Stimulated activated CD8-positive, alpha-beta memory T cell treated with anti-CD3 and anti-CD28 coated beads, Interleukin-12 subunit alpha, Interleukin-12 subunit beta, amount 100 ng/mL, for 4 hours (primary cell): Measurements from ENCODE around the gene SLFN14.
"Not testable (repeated sequence)": the region's sequence is repeated elsewhere in the genome, so short reads cannot be mapped to it uniquely, and the experiment has no call there.

Experiments
- DNase-seq: peaks from one replicate; pipeline ENCODE4 v3.0.0-alpha.2; 2020; ENCODE audit warnings: low read depth

Gene SLFN14

DNA sequence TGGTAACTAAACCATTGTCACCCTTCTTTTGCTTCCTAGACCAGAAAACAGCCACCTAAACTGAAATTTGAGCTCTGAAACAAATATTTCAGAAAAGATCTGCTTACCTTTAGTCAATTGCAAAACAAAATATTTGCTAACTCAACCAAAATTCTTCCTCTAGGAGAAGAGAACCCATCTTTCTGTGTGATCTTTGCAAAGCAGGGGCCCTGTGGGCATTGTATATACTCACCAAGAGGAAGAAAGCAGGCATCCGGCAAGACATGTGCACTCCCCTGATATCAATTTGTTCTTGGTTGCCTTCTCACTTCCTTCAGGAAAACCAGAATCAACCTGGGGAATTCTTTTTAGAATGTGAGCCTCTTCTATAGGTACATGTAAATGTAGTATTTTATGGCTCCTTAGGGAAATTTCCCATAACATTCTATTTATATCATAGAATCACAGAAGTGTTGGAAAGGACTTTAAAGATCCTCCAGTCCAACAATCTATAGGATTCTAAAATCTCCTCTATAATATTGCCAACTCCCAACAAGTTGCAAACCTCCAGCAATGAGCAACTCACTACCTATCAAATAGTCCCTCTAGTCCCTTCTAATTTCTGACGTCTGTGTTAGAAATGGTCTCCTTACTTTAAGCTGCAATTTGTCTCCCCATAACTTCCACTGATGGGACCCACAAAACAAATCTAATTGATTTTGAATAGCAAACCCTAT, 966 bp downstream of the SLFN14 start:
- no peak for DNase-seq

DNA sequence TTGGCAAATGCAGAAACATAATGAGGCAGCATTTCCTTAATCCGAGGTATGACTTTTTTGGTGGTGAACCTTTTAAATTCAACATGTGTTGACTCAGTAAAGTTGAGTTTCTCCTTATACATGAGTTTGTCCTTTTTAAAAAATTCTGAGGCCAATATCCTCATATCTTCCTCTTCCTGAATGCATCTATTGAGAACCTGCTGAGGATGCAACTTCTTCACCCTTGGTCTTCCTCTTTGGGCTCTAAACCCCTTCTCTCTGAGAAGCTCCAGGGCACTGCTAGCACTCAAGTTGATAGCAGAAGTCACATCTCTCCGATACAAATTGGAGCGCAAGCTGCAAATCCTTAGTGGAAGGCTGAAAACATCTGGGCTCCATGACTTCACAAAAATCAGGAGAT, 3.3 kb downstream of the SLFN14 start:
- DNase-seq: no peak

DNA sequence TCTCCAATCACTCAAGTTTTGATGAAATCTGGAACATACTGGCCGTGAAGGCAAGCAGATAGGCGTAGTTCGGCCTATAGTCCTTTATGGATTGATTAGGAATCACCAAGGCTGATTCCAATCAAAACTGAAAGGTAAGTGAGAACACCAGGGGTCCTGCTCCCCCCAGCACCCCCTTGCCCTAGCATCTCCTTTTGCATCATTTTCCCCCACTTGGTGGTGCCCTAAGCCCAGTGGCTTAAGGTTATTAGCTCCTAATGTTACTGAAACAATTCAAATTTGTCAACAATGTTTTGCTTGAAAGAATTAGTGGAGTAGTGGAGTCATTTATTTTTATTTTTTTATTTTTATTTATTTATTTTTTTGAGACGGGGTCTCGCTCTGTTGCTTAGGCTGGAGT, 4.9 kb downstream of the SLFN14 start:
- no peak for DNase-seq

DNA sequence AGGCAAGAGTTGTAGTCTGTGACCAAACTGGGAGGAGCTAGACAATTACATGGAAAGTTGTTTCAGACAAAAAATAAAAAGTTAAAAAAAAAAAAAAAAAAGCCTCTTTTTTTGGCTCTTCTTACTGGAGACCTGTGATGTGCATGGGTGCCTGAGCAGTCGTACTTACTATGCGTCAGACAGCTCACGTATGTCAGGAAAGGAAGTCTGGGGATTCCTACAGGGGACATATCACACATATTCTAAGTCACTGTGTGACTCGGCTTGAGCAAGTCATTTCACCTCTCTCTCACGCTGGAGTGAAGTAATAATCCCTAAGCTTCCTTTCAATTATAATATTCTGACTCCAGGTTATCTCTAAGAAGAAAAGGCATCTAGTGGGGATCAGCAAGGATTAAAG, 6.0 kb downstream of the SLFN14 start:
- DNase-seq: no peak

DNA sequence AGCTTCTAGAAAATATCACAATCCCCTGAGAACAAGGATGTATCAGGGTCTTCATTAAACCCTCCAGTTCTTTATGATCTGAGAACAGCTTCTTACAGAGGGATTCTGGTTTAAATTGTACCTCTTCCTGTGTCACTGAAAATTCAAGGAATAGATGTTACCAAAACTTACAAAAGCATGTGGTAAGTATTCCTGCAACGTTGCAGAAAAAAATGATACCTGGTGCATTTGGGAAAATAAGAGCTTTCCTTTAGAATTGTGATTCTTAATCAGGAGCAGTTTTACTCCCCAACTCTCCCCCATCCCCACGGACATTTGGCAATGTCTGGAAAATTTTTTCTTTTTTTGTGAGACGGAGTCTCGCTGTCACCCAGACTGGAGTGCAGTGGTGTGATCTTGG, 7.3 kb downstream of the SLFN14 start:
- DNase-seq: no peak

DNA sequence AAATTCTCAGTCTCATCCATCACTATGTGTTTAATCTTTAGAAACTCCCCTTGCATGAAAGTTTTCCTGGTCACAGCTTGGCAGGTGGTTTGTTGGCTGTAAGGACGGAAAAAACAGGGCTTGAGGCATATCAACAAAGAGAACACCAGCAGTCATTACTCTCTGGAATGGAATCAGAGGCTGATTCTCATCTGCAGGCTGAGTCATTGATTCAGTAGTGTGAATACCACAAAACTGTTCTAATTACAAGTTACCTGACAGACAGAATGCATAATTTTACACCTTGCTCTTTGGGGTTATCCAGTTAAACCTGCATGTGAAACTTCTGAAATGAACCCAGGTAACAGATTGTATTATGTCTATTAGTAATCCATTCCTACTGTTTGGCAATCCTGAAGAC, 11.6 kb downstream of the SLFN14 start:
- DNase-seq: no peak

DNA sequence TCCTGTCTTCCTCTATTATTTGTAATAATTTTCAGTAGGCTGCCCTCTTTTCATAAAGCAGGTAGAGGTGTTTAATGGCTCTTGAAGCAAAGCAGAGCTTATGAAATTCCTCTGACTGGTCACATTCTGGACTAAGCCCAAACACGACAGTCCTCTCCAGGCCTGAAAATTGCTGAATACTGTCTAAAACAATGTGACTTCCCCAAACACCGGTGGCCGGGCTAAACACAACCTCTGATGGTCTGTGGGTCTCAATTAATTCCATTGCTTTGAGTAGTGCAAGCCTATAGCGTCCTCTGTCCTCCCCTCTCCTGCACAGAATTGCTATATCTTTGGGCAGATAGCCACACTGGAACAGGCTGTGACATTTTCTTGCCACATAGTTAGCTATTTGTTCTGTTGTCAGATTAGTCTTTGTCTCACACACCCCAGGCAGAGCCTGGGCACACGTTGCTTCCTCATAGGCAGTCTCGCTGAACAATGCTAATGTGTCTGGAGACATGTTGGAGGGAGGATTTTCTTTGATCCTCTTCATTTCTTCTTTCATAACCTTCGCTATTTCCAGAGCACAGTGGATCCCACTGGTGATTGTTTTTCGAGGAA, 12.3 kb downstream of the SLFN14 start:
- DNase-seq: no peak

DNA sequence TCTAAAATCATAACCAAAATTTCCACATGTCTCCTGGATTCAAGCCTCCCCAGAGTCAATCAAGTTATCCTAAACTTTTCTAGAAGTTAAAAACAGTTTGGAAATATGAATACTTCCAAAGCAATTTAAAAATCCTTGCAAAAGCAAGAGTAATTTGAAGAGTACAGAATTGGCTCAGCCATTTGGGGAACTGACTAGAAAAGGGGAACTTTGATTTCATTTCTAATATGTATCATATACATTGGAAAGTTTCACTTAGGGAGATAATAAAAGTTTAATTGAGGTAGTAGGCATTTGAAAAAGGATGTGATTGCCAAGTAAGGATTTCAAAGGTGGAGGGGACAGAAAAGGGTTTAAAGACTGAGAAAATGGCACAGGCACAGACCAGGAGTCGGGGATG, 14.1 kb downstream of the SLFN14 start:
- DNase-seq: no peak

DNA sequence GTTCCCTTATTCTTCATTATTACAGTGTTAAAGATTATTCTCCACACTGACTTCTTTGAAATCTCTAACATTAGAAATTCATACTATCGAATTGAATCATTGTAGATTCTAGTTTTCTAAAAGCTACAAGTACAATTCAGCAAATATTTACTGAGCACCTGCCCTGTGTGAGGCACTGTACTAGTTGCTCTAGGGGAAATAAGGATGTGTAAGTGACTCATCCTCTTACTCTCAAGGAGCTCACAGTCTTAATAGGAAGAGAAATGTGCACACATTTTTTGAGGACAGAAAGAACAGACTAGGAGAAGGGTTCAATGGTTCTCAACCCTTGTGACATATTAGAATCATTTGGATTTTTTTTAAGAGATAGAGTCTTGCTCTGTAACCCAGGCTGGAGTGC, 15.5 kb downstream of the SLFN14 start:
- no peak for DNase-seq

DNA sequence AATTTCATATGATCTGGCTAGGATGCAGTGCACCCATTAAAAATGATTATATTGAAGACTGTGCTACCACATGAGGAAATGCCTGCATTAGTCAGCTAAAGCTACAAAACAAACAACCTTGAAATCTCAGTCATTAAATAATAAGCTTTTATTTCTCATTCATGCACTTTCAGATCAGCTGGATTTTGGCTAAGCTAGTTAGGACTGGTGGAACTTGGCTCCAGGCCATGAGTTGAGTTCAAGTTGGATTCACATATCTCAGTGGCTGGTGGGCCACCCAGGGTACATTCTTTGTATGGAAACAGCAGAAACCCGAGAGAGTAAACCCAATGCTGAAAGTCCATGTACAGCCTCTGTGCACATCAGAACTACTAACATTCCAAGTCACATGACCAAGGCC, 16.8 kb downstream of the SLFN14 start:
- DNase-seq: no peak

DNA sequence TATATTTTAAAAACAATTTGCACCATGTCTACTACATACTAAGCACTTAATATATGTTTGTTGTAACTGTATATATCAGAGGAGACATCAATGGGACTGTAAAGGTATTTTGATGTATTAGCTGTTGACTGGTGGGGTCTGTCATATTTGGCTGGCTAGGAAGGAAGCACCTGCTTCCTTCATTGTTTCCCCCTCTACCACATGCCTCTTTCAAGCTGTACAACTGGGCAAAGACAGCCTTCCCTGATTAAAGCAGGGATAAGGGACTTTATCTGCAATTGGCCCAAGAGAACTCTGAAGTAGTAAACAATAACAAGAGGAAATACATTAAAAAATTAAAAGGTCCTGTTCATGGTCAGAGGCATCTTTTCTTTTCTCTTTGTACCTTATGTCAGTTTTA, 17.6 kb downstream of the SLFN14 start:
- no peak for DNase-seq

DNA sequence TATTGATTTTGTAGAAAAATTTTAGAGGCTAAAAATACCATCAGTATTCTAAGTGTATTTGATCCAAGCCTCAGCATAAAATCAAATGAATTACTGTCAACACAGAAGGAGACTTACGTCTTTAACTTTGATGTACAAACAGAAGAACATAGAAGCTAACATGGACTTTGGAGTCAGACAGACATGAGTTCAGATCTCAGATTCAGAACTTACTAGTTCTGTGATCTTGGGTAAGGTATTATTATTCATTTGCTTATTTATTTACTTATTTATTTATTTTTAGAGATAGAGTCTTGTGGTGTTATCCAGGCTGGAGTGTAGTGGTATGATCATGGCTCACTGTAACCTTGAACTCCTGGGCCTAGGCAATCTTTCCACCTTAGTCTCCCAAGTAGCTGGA, 19.2 kb downstream of the SLFN14 start:
- DNase-seq: no peak

DNA sequence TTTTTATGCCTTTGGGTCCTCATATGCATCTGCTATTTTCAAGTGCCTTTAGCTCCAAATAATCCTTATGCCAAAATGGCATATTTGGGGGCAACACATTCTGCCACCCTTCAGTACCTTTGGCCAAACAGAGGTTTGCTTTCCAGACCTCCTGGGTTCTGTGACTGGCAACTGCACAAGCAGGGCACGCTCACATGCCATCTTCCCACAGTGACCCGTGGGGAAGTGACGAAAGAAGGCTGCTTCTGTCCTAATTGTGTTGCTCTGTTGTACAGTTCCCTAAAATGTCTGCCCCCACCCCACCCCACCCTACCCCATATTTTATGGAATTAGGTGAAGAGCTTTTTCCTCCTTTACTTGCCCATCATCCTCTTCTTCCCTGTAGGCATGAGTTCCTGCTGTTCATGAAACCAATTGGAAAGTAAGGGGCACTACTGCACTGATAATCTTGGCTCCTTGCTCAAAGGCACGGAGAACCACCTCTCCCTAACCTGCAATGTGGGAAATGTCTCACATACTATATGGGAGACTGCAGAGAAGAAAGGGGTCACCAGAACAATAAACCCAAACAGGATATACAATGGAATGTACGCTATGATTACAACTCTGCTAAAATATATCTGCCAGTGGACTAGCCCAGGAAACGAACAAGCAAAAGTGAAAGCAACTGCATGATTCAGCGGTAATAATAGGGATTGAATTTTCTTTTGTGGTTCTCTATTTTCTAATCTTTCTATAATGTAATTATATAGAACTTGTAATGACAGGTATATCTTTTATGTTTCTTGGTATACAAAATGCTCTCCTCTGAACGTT, 19.8 kb downstream of the SLFN14 start:
- DNase-seq: no peak

DNA sequence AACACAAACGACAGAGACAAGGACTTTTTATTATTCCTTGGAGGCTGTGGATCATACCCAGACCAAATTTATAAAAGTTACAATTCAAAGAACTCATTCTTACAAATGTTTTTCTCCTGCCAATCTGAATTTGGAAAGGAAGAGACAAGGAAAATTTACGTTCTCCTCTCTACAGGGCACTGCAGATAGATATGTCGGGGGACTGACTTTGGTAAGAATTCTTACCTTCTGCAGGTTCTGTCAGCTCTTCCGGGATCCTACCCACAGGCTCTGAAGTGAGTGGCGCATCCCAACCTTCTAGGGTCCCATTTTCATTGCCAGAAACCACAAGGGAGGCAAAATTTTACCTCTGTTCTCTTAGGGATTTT, 21.0 kb downstream of the SLFN14 start:
- DNase-seq: no peak

DNA sequence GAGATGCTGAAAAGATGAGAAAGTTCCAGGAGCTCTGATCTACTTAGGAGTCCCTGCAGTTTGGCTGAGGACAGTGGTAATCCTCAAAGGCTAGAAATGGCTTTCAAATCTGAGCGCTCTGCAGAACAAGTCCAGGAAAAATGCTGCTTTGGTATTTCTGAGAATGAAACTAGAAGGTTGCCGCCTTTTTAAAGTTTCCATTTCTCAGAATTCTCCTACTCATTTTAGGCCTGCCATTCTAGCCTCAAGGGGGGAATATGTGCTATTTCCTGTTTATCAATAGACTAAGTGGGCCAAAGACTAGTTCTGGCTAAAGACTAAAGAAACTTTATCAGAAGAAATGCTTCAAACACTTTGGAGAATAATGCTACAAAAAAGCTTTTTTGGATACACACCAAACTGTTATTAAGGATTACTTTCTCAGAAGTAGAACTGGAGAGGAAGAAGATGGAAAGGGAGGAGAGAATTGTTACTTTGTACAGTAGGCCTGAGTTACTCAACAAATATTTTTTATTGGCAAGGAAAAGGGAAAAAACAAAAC, 22.9 kb downstream of the SLFN14 start, which contains the start of gene SLFN12L:
SLFN12L (minus strand) TSS at position 78 of the 541 bp plus-strand sequence. CDS start 15,314 bp downstream, outside the sequence.
- DNase-seq: no peak

DNA sequence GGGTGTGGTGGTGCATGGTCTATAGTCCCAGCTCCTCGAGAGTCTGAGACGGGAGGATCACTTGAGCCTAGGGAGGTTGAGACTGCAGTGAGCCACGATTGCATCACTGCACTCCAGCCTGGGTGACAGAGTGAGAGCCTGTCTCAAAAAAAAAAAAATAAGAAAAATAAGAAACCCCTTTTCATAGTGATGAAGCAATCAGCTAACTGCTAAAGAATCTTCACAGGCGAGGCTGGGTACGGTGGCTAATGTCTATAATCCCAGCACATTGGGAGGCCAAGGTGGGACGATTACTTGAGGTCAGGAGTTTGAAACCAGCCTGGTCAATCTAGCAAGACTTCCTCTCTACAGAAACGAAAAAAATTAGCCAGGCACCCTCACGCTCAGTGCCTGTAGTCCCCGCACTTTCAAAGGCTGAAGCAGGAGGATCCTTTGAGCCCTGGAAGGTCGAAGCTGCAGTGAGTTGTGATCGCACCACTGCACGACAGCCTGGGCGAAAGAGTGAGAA, 23.9 kb downstream of the SLFN14 start:
- DNase-seq: no peak

DNA sequence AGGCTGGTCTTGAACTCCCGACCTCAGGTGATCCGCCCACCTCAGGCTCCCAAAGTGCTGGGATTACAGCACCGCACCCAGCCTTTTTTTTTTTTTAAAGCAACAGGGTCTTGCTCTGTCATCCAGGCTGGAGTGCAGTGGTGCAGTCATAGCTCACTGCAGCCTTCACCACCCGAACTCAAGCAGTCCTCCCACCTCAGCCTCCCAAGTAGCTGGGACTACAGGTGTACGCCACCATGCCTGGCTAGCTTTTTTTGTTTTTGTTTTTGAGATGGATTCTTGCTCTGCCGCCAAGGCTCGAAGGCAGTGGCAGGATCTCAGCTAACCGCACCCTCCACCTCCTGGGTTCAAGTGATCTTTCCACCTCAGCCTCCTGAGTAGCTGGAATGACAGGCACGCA, 25.2 kb downstream of the SLFN14 start:
- DNase-seq: not testable (repeated sequence)

DNA sequence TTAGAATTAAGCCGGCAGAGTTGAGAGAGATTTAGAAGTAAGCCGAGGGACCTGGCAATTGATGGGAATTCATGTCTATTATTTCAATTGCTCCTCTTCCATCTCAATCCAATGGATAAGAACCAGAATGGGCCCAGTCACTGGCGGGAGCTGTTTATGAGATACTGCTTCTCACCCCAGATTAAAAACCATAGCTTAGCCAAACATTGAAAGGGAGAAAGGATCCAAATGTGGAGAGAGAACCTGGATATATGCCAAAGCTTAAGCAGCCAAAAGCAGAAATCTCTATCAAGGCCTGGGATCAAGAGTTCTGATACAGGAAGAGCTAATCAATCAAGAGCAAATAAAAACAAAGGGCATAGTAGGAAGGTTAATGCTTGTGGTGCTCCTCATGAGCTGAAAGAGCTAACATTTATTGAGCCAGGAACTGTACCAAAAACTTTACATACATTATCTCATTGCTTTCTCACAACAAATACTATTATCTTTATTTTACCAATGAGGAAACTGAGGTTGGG, 26.0 kb downstream of the SLFN14 start:
- no peak for DNase-seq

DNA sequence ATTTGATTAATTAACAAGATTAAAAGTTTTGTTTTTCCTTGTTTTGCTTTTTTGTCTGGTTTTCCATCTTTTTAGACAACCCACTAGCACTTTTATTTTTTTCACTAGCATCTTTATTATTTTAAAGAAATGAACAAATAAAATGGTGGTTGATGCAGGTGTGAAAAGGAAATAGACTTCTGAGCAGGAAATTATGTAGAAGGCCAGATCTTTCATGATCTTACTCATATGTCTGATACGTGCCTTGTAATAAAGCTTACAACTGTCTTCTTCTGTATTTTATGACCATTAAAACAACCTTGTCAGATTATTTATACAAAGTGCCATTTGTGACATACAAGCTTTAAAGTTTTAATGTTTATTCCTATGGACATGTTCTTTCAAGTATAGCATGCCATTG, 29.5 kb downstream of the SLFN14 start:
- no peak for DNase-seq

DNA sequence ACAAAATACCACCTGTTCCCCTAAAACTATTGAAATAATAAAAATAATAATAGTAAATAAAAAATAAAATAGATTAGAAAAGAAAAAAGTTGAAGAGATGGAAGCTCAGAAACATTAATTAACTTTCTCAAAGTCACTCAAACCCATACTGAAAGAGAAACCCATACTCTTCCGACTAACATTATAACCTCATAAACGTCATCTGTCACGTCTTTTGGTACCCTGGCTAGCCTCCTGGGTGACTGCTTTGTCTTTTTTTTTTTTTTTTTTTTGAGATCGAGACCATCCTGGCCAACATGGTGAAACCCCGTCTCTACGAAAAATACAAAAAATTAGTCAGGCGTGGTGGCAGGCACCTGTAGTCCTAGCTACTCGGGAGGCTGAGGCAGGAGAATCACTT, 30.8 kb downstream of the SLFN14 start:
- DNase-seq: no peak

DNA sequence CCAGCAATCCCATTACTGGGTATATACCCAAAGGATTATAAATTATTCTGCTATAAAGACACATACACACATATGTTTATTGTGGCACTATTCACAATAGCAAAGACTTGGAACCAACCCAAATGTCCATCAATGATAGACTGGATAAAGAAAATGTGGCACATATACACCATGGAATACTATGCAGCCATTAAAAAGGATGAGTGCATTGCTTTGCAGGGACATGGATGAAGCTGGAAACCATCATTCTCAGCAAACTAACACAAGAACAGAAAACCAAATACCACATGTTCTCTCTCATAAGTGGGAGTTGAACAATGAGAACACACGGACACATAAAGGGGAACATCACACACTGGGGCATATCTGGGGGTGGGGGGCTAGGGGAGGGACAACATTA, 31.3 kb downstream of the SLFN14 start:
- not testable (repeated sequence) for DNase-seq

DNA sequence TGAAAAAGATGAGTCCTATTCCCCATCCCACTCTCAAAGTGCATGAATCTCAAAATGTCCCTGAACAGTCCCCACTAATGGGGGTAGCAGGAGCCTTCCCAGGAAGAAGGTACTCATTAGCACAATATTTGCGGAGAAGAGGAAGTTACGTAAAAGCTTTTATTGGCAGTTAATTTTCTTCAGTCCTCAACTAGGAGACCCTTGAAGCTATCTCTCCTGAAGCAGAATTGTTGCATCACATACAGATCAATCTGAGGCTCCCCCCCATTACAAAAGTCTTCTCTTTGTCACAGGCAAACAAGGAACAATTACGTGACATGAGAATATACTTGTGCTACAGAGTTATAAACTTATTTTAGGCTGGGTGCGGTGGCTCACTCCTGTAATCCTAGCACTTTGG, 37.3 kb downstream of the SLFN14 start:
- DNase-seq: no peak
